Gastroesophageal sphincter (tissue), 3 donors: ENCODE results near the gene AMH.

Experiments used
- EP300 ChIP-seq: sonication (generic); formaldehyde crosslinking; IDR thresholded peaks from one replicate; pipeline ENCODE4 v1.6.1; 2017; ENCODE audit warnings: antibody characterized with exemption, mild to moderate bottlenecking
- POLR2A ChIP-seq, 2 donors: fragments of 450-650 bp; IDR thresholded peaks; one replicate each; pipeline ENCODE4 v1.6.1; 2017; ENCODE audit warnings: antibody characterized with exemption in 2 of 2, mild to moderate bottlenecking in 2 of 2, moderate library complexity in 1 of 2
- TF ChIP-seq, protein P1 (sequence below), 4 experiments: fragments of 200-600 bp in 2 of 4; fragments of 450-650 bp in 2 of 4; sonication (generic) in 1 of 4; IDR thresholded peaks; one replicate each; pipeline ENCODE4 v1.5.1; 2017 to 2019; ENCODE audit warnings: antibody characterized with exemption in 4 of 4, mild to moderate bottlenecking in 2 of 4, moderate library complexity in 2 of 4

DNA sequence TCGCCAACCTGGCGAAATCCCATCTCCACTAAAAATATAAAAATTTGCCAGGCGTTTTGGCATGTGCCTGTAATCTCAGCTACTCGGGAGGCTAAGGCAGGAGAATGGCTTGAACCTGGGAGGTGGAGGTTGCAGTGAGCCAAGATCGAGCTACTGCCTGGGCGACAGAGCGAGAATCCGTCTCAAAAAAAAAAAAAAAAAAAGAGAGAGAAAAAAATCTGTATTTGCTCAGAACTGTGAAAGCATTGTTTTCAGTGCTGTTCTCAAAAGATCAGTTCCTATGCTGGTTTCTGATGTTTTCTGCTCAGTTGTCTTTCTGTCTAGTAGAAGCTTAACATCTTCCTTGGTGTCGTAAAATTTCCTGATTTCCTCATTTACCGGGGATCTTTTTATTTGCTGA lies 9.9 kb upstream of the AMH start:
- no peak for TF ChIP-seq POLR2A (IDR thresholded peaks at IDR 0.05)
- no peak for TF ChIP-seq EP300
- TF ChIP-seq, protein P1, sequence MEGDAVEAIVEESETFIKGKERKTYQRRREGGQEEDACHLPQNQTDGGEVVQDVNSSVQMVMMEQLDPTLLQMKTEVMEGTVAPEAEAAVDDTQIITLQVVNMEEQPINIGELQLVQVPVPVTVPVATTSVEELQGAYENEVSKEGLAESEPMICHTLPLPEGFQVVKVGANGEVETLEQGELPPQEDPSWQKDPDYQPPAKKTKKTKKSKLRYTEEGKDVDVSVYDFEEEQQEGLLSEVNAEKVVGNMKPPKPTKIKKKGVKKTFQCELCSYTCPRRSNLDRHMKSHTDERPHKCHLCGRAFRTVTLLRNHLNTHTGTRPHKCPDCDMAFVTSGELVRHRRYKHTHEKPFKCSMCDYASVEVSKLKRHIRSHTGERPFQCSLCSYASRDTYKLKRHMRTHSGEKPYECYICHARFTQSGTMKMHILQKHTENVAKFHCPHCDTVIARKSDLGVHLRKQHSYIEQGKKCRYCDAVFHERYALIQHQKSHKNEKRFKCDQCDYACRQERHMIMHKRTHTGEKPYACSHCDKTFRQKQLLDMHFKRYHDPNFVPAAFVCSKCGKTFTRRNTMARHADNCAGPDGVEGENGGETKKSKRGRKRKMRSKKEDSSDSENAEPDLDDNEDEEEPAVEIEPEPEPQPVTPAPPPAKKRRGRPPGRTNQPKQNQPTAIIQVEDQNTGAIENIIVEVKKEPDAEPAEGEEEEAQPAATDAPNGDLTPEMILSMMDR (IDR thresholded peaks at IDR 0.05), result no peak
